ENCODE measurements around the gene OTUD3.

DNA sequence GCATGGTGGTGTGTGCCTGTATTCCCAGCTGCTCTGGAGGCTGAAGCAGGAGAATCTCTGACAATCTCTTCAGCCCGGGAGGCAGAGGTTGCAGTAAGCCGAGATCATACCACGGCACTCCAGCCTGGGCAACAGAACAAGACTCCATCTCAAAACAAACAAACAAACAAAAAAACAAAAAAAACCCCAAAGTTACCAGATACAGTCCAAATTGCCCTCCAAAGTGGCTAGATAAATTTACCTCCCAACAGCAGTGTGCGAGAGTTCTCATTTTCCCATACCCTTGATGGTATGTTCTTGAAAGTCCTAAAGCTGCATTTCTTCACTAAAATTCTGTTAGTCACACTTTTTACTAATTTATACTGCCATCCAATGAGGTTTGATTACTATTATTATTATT, 3.0 kb upstream of the OTUD3 start:
- TF ChIP-seq, protein P1, sequence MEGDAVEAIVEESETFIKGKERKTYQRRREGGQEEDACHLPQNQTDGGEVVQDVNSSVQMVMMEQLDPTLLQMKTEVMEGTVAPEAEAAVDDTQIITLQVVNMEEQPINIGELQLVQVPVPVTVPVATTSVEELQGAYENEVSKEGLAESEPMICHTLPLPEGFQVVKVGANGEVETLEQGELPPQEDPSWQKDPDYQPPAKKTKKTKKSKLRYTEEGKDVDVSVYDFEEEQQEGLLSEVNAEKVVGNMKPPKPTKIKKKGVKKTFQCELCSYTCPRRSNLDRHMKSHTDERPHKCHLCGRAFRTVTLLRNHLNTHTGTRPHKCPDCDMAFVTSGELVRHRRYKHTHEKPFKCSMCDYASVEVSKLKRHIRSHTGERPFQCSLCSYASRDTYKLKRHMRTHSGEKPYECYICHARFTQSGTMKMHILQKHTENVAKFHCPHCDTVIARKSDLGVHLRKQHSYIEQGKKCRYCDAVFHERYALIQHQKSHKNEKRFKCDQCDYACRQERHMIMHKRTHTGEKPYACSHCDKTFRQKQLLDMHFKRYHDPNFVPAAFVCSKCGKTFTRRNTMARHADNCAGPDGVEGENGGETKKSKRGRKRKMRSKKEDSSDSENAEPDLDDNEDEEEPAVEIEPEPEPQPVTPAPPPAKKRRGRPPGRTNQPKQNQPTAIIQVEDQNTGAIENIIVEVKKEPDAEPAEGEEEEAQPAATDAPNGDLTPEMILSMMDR (conservative IDR thresholded peaks at IDR 0.05), result no peak
- TF ChIP-seq ZFX (IDR thresholded peaks at IDR 0.05), result no peak

Measured in C4-2B (cell line).